ENCODE data around the gene TOPBP1. TPM values are rescaled to one million over a fixed set of nuclear protein-coding genes. Genes with fewer than 3 reads are reported as not detected.

TOPBP1 gene
- total and polyA plus RNA-seq, 2 donors (not counting 3 experiments of a cell fraction or from before 2014, with no cell fraction given), result 23.3 to 42.2 TPM

GRCh38 chr3:133669949-133670524 is 8.3 kb upstream of the TOPBP1 start:
- DNase-seq (ENCODE audit: low read depth, low spot score) (no peak), FAIRE-seq (no peak)
- Histone ChIP-seq H3K4me2 (ENCODE audit: insufficient read depth, low read length) (no peak overlapping the region), H3K9me1 (replicated peaks; ENCODE audit: control insufficient read depth, extremely low read depth, insufficient read depth, low read length) (no peaks in the 10 kb centered on the region), H2AFZ (ENCODE audit: low read depth, low read length) (no peak overlapping the region), H4K20me1 (replicated peaks; ENCODE audit: control insufficient read depth, extremely low read depth, insufficient read depth, low read length) (no peaks in the 10 kb centered on the region), H3K9me3 (replicated peaks; ENCODE audit: control insufficient read depth, insufficient read depth, low read length) (no peaks in the 10 kb centered on the region), H3K36me3 (ENCODE audit: control insufficient read depth in 2 of 2, extremely low read depth in 1 of 2, insufficient read depth in 2 of 2, low read length in 2 of 2) (no peaks in the 10 kb centered on the region), H3K79me2 (ENCODE audit: control insufficient read depth, insufficient read depth, low read length) (no peaks in the 10 kb centered on the region), H3K27ac (ENCODE audit: insufficient read depth, low read depth, low read length) (no peak overlapping the region), H3K9ac (replicated peaks; ENCODE audit: extremely low read depth, insufficient read depth, low read length) (no peak overlapping the region), H3K4me3 (replicated peaks in 1 of 3; ENCODE audit: insufficient read depth in 1 of 3, low read depth in 1 of 3, low read length in 3 of 3) (no peak overlapping the region), H3K4me1 (ENCODE audit: control insufficient read depth, extremely low read depth, insufficient read depth, low read length) (no peaks in the 10 kb centered on the region), H3K27me3 (ENCODE audit: control insufficient read depth in 2 of 2, insufficient read depth in 2 of 2, low read length in 2 of 2) (peaks cover 19 to 32% of the 10 kb centered on the region in 2 experiments)
- ChIA-PET CTCF (no interaction called here), POLR2A (no interaction called here)
- intact Hi-C loops (cut with micrococcal nuclease) (no loop called here), dilution Hi-C loops (cut with MboI; ENCODE audit: extremely low pct_ligation_motif_present, low sequenced_read_pairs) (no loop called here)
- no TSS peak for BruUV-seq (replicated peaks)
- TF ChIP-seq POLR2AphosphoS5 (IDR thresholded peaks at IDR 0.05; ENCODE audit: insufficient read depth, low read depth, low read length) (no peak), GATA2 (IDR thresholded peaks at IDR 0.05; ENCODE audit: insufficient read depth, insufficient read length, low read depth, low read length) (no peak), CTCF (IDR thresholded peaks at IDR 0.05; ENCODE audit: extremely low read depth in 1 of 2, insufficient read depth in 1 of 2, low read depth in 1 of 2, low read length in 2 of 2) (no peak), MYC (IDR thresholded peaks at IDR 0.05; ENCODE audit: low read depth, low read length) (no peak), EZH2 (IDR thresholded peaks at IDR 0.05; ENCODE audit: borderline replicate concordance, low read depth, low read length, severe bottlenecking) (no peak)

GRCh38 chr3:133667118-133667517 is 5.4 kb upstream of the TOPBP1 start:
- no peaks in the 10 kb centered on the region for H3K9me1 ChIP-seq (replicated peaks; ENCODE audit: control insufficient read depth, extremely low read depth, insufficient read depth, low read length)
- no peaks in the 10 kb centered on the region for H3K36me3 ChIP-seq (ENCODE audit: control insufficient read depth in 2 of 2, extremely low read depth in 1 of 2, insufficient read depth in 2 of 2, low read length in 2 of 2)
- no peak overlapping the region for H3K9ac ChIP-seq (replicated peaks; ENCODE audit: extremely low read depth, insufficient read depth, low read length)
- POLR2A ChIA-PET, result no interaction called here
- FAIRE-seq (no peak), DNase-seq (ENCODE audit: low read depth, low spot score) (no peak)
- H3K4me2 ChIP-seq (ENCODE audit: insufficient read depth, low read length), result no peak overlapping the region
- no peak overlapping the region for H2AFZ ChIP-seq (ENCODE audit: low read depth, low read length)
- H3K27me3 ChIP-seq (ENCODE audit: control insufficient read depth in 2 of 2, insufficient read depth in 2 of 2, low read length in 2 of 2), result peaks cover 0 to 5% of the 10 kb centered on the region in 2 experiments
- CTCF ChIA-PET, result interaction anchor here (1.0 to 1.8 kb wide), 2 partner anchors 21 to 178 kb away, joined by 3 to 4 read pairs; no protein-coding TSS in a partner anchor
- H3K4me3 ChIP-seq (replicated peaks in 1 of 3; ENCODE audit: insufficient read depth in 1 of 3, low read depth in 1 of 3, low read length in 3 of 3), result no peak overlapping the region
- peaks cover 4% of the 10 kb centered on the region for H3K79me2 ChIP-seq (ENCODE audit: control insufficient read depth, insufficient read depth, low read length)
- no peak overlapping the region for H3K27ac ChIP-seq (ENCODE audit: insufficient read depth, low read depth, low read length)
- dilution Hi-C loops (cut with MboI; ENCODE audit: extremely low pct_ligation_motif_present, low sequenced_read_pairs) (no loop called here), intact Hi-C loops (cut with micrococcal nuclease) (no loop called here)
- peaks cover 7% of the 10 kb centered on the region for H3K4me1 ChIP-seq (ENCODE audit: control insufficient read depth, extremely low read depth, insufficient read depth, low read length)
- TF ChIP-seq JUN (IDR thresholded peaks at IDR 0.05; ENCODE audit: borderline replicate concordance, insufficient read depth, insufficient read length, low read depth) (no peak), MYC (IDR thresholded peaks at IDR 0.05; ENCODE audit: low read depth, low read length) (no peak), MAX (IDR thresholded peaks at IDR 0.05; ENCODE audit: insufficient read depth, insufficient read length) (no peak), CTCF (IDR thresholded peaks at IDR 0.05; ENCODE audit: extremely low read depth in 1 of 2, insufficient read depth in 1 of 2, low read depth in 1 of 2, low read length in 2 of 2) (no peak), GATA2 (IDR thresholded peaks at IDR 0.05; ENCODE audit: insufficient read depth, insufficient read length, low read depth, low read length) (no peak), EZH2 (IDR thresholded peaks at IDR 0.05; ENCODE audit: borderline replicate concordance, low read depth, low read length, severe bottlenecking) (no peak), POLR2AphosphoS5 (IDR thresholded peaks at IDR 0.05; ENCODE audit: insufficient read depth, low read depth, low read length) (no peak), FOS (IDR thresholded peaks at IDR 0.05; ENCODE audit: borderline replicate concordance, insufficient read depth, low read length) (no peak), POLR2A (IDR thresholded peaks at IDR 0.05; ENCODE audit: low read depth, low read length) (no peak)
- BruUV-seq (replicated peaks), result no TSS peak
- H4K20me1 ChIP-seq (replicated peaks; ENCODE audit: control insufficient read depth, extremely low read depth, insufficient read depth, low read length), result no peaks in the 10 kb centered on the region
- H3K9me3 ChIP-seq (replicated peaks; ENCODE audit: control insufficient read depth, insufficient read depth, low read length), result no peaks in the 10 kb centered on the region
